LNCAP (cell line): ENCODE data around the gene DOK4.

Source experiments
- CTCF ChIP-seq: fragments of 450-650 bp; IDR thresholded peaks from 2 replicates; pipeline ENCODE4 v1.5.1; 2017; ENCODE audit warnings: mild to moderate bottlenecking

DOK4 gene

GRCh38 chr16:57444711-57445110, 41.6 kb downstream of the DOK4 start:
- no peak for TF ChIP-seq CTCF

GRCh38 chr16:57435838-57436237, 50.5 kb downstream of the DOK4 start:
- TF ChIP-seq CTCF: no peak

- TF ChIP-seq CTCF: no peak
These were observed 52.3 kb downstream of the DOK4 start for GRCh38 chr16:57434003-57434402.

GRCh38 chr16:57432989-57433388, 53.3 kb downstream of the DOK4 start:
- no peak for TF ChIP-seq CTCF

- no peak for TF ChIP-seq CTCF
These were observed 53.8 kb downstream of the DOK4 start for GRCh38 chr16:57432505-57432904.

- no peak for TF ChIP-seq CTCF
These were observed 55.3 kb downstream of the DOK4 start for GRCh38 chr16:57430955-57431354.

GRCh38 chr16:57427824-57428223, 58.5 kb downstream of the DOK4 start:
- no peak for TF ChIP-seq CTCF

GRCh38 chr16:57427307-57427706, 59.0 kb downstream of the DOK4 start:
- TF ChIP-seq CTCF: no peak
